GM21526 (cell line): ENCODE results near the gene SIGMAR1.

Experiments used
- ATAC-seq: cut with Tn5 transposase; IDR thresholded peaks from one replicate; pipeline ENCODE4 v1.9.1; 2021; ENCODE audit warnings: moderate library complexity; ENCODE audit not compliant: unreplicated experiment, low FRiP score

The SIGMAR1 gene

DNA sequence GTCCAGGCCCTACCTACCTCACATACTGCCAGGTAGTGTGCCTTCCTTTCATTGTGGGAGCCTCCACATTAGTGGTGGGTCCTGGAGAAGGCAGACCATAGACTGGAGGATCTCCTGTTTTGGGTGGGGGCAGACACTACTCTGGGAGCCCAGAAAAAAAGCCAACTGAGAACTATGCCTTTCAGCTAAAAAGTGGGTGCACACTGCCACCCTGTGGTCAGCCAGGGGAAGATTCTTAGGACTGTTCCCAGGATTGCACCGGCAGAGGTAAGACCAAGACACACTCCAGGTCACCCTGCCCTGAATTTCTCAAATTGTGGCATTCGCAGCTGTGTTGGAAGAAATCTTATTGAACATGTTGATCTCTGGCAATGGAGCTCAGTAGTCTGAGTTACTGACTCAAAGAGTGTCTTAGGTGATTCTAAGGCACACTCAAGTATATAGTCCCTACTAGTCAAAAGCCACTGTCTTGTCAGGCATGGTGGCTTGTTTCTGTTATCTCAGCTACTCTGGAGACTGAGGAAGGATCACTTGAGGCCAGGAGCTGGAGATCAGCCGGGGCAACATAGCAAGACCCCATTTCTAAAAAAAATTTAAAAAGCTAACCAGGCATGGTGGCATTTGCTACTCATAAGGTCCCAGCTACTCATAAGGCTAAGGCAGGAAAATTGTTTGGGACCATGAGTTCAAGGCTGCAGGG is 3.6 kb downstream of the SIGMAR1 start:
- no peak for ATAC-seq

GRCh38 chr9:34633166-34633565 is 4.4 kb downstream of the SIGMAR1 start:
- ATAC-seq, result no peak

DNA sequence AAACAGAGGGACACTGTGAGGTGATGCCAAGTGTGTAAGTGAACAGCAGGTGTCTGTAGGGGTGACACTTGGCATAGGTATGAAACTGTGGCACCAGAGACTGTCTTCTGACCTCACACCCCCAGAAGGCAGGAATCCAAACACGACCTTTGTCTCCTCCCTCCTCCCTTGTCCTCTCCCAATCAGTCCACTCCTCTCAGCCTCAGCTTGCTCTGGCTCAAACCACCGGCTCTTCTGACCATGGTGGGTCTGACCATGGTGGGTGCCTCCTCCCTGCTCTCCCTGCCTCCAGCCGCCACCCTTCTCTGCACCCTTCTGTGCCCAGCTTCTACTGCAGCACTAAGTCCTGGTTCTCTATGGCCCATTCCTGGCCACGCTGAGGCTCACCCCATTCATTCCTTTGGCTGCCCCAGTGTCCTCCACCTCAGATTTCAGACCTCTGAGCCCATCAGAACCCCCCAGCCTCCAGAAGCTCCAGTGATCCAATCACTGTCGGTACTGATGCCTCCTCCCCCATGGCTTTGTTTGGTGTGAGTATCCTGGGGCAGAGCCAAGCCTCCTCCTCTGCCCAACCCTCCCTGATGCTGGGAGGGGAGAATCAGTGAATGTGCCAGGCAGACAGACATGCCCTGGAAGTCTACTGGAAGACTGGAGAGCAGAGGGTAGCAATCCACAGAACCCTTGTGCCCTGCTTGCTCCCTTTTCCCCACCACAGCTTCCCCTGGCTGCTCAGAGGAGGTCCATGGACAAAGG is 7.0 kb downstream of the SIGMAR1 start:
- ATAC-seq, result no peak

DNA sequence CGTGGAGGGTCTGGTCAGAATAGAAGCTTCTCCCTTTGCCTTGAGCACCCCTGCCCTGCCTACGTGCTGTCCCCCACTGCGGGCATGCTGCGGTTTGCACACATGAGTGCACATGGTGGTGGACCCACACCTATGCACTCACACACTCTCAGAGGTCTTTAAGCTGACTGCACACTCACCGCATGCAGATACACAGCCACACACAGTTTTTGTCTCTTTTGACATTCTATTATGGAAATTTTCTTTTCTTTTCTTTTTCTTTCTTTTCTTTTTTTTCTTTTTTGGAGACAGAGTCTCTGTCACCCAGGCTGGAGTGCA is 8.1 kb downstream of the SIGMAR1 start:
- no peak for ATAC-seq

DNA sequence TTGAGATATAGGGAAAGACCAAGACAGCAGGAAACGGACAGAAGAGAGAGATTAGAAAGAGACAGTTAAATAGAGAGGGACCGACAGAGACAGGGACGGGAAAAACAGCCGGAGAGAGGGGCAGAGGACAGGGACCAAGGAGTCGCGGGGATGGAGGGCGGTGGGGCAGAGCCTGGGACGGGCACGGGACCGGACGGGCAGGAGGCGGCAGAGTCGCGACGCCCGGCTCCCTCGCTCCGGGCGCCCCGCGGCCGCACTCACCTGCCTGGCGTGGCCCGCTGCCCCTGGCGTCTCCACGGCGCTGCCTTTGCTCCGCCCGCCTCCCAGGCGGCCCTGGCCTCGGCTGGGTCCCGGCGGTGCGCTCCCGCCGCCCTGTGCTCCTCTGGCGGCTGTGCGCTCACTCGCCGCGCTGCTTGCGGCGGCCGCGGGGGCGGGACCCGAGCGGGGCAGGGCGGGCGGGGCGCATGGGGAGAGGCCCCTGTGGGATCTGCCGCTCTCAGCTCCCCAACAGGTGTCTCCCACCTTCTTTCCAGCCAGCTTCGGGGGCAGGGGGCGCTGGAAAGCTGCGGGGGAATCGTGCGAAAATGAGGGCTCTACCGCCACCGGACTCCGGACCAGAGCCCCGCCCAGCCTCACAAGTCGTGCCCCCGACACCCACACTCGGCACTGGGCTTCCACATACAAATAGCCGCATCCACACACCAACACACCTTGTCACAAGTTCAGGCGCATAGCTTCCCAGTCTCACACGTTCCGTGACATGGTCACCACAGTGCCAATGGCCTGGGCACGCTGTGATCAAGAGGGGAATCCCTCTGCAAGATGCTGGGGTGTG is 8.7 kb downstream of the SIGMAR1 start, which contains the start of gene ARID3C:
TSS of gene ARID3C (minus strand) at position 411 of the 835 bp plus-strand sequence. CDS start 1,052 bp downstream, outside the sequence.
- peak; percentile 45 for ATAC-seq

GRCh38 chr9:34627716-34628655 is 9.6 kb downstream of the SIGMAR1 start:
- no peak for ATAC-seq

DNA sequence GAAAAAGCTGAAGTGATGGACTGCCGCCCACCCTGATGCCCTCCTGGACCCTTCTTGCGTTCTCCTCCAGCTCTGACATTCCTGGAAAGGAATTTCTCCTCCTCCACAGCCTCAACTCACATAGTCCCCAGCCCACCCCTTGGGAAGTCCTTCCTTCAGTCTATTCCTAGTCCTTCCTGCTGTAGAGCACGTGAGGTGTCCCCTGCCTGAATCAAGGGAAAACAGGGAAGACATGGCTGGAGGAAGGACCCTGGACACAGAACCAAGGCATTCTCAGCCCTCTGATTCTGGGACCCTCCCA is 12.5 kb downstream of the SIGMAR1 start:
- no peak for ATAC-seq

GRCh38 chr9:34624475-34625185 is 13.0 kb downstream of the SIGMAR1 start:
- ATAC-seq, result no peak

- no peak for ATAC-seq
These were observed 14.0 kb downstream of the SIGMAR1 start for GRCh38 chr9:34623374-34624235.

- ATAC-seq, result peak; percentile 94
These were observed 17.3 kb downstream of the SIGMAR1 start, which contains the start of gene DCTN3 for GRCh38 chr9:34620061-34620994. Gene DCTN3, minus strand, starts transcription at chr9:34620495. Its CDS starts 31 bp downstream, at chr9:34620464.

GRCh38 chr9:34615132-34615531 is 22.5 kb downstream of the SIGMAR1 start:
- no peak for ATAC-seq

DNA sequence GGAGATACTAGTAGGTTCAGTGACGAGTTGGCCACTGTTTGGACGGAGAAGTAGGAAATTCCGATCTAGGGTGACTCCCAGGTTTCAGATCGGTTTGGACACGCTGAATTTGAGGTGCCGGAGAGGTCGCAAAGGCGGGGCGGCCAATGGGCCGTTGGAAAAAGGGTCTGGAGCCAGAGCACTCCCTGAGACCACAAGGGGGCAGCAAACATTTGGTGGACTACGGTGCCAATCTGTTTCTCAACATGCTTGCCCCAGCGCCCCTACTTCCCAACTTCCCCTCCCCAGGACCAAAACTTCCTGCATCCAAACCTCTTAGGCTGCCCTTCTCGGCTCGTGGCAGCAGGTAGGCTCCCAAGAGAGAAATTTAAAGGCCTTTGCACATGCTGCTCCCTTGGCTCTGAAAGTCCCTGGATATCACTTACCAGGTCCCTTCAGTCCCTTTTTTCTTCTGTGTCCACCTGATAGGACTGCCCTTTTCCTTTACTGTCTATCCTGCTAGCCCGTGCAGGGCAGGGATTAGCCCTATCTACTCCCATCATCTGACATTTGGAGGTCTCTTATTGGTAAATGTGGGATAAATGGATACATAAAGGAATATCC is 24.7 kb downstream of the SIGMAR1 start:
- ATAC-seq, result no peak

DNA sequence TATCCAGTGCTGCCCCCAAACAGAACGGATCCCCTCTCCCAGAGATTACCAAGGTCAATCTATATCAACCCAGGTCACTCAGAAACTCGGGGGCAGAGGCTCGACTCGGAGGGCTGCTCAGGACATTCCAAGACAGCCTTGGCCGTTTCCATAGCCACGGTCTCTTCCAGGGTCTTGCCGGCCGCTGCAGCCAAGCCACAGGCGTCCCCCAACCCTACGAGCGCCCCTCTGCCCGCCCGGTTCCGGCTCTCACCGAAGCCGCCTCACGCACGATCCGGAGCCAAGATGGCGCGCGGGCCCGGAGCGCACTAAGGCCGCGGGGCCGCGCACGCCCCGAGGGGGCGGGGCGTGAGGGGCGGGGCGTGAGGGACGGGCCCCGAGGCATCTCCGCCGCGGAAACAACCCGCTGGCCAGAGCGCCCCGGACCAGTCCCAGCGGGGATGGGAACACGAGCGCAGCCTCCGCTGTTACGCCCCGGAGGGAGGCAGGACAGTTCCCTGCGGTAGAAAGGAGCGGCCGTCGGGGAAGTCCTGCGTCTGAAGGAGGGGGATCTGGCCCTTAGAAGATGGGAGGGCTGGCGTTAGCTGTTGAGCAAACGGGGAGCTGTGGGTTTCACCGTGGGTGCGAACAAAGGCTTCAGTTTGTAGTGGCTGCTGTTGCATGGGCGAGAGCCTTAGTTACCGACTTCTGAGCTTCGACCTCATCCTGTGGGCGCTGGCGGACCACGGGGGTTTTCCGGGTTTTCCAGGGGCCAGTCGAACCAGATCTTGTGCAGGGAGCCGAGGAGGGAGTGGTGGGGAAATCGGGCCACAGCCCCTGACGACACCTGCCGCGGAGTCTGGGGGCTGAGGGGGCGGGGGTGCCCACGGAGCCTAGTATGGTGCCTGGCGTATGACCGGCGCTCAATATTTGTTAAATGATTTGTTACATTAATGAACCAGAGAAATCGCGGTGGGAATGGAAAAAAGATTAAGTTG is 25.5 kb downstream of the SIGMAR1 start, which contains the start of gene RPP25L:
TSS of gene RPP25L (minus strand) at position 287 of the 977 bp plus-strand sequence. CDS start 801 bp downstream, outside the sequence.
- ATAC-seq, result peak; percentile 76

DNA sequence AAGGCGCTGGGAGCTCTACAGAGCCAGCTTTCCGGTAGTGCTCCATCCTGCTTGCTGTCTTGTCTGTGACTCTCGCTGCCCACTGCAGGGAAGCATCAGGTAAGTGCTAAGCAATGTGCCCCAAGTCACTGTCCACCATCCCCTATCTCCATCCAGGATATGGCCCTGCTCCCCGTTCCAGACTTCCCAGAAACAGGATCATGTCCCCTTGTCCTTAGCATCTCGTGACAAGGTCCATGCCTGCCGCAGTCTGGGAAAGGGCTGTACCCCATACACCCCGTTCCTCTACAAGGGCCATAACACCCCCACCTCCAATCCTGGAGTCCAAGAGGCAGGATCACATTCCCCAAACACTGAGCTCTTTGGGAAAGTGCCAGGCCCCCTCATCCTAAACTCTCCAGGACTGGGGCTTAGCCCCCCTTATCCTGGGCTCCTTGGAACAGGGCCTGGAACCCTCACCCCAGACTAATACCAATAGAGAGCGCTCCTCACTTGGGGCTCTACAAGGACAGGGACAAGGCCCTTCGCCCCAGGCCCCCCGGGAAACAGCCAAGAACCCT is 26.3 kb downstream of the SIGMAR1 start:
- ATAC-seq, result peak; percentile 5

DNA sequence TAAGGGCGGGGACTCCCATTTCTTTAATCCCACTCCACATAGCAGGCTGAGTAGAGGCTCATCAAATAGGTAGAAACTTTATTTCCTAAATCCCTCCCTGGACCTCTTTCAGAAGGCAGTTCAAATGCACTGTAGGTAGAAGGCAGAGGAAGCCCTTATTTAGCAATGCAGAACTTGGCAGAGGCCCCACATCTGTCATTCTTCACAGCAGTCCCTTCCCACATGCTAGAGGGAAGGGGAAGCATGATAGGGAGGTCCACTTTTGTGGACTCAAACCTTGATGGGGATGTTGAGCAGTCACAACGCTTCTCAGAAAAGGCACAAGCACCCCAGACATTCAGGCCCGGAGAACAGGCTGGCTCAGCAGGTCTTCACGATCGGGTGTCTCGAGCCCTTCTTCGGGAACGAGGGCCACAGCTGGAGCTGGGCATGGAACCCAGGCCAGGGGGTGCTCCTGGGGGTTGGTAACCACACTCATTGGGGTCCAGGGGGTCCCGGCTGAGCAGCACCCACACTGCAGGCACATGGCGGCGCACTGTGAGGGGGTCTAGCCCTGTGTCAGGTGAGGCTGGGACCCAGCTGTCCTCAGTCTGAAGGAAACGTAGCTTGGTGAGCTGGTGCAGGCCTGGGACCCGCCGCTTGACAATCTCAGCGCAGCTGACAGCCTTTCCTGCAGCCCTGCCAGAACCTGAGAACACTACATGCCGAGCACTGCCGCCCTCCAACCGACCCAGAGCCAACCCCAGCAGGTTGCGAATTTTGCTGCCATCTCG is 27.0 kb downstream of the SIGMAR1 start:
- ATAC-seq, result no peak
